ENCODE measurements around the gene PIGU. TPM values are rescaled to one million over a fixed set of nuclear protein-coding genes. Genes with fewer than 3 reads are reported as not detected.
"Not testable (repeated sequence)": the region's sequence is repeated elsewhere in the genome, so short reads cannot be mapped to it uniquely, and the experiment has no call there.

The PIGU gene
- total RNA-seq, 1 donor from 2014 or later, result 5.5 TPM

- Histone ChIP-seq H3K36me3 (ENCODE audit: control insufficient read depth, insufficient read depth, low read length) (peaks cover 6% of the 10 kb centered on the region), H3K27me3 (ENCODE audit: control insufficient read depth, insufficient read depth, low read length) (no peaks in the 10 kb centered on the region), H3K4me3 (ENCODE audit: low read depth, low read length) (no peak overlapping the region)
- no peak for TF ChIP-seq CTCF (IDR thresholded peaks at IDR 0.05; ENCODE audit: insufficient read depth, low read length, severe bottlenecking)
- FAIRE-seq (no peak), DNase-seq (ENCODE audit: low read depth) (no peak)
Measured at GRCh38 chr20:34716921-34717229, 40.0 kb upstream of the PIGU start.

GRCh38 chr20:34715384-34715783 lies 38.5 kb upstream of the PIGU start:
- DNase-seq (ENCODE audit: low read depth) (no peak), FAIRE-seq (no peak)
- H3K4me3 ChIP-seq (ENCODE audit: low read depth, low read length), result no peak overlapping the region
- H3K27me3 ChIP-seq (ENCODE audit: control insufficient read depth, insufficient read depth, low read length), result no peaks in the 10 kb centered on the region
- no peak for TF ChIP-seq CTCF (IDR thresholded peaks at IDR 0.05; ENCODE audit: insufficient read depth, low read length, severe bottlenecking)
- H3K36me3 ChIP-seq (ENCODE audit: control insufficient read depth, insufficient read depth, low read length), result peaks cover 4% of the 10 kb centered on the region

GRCh38 chr20:34713944-34714515 lies 37.1 kb upstream of the PIGU start:
- H3K27me3 ChIP-seq (ENCODE audit: control insufficient read depth, insufficient read depth, low read length); H3K36me3 ChIP-seq (ENCODE audit: control insufficient read depth, insufficient read depth, low read length); FAIRE-seq; DNase-seq (ENCODE audit: low read depth); H3K4me3 ChIP-seq (ENCODE audit: low read depth, low read length): not testable (repeated sequence)

- peak; percentile 99 for DNase-seq (ENCODE audit: low read depth)
- FAIRE-seq, result no peak
- no peak for TF ChIP-seq CTCF (IDR thresholded peaks at IDR 0.05; ENCODE audit: insufficient read depth, low read length, severe bottlenecking)
- no peak overlapping the region for H3K4me3 ChIP-seq (ENCODE audit: low read depth, low read length)
- peaks cover 4% of the 10 kb centered on the region for H3K36me3 ChIP-seq (ENCODE audit: control insufficient read depth, insufficient read depth, low read length)
- no peaks in the 10 kb centered on the region for H3K27me3 ChIP-seq (ENCODE audit: control insufficient read depth, insufficient read depth, low read length)
Measured at GRCh38 chr20:34713194-34713943, 36.5 kb upstream of the PIGU start.

- DNase-seq (ENCODE audit: low read depth) (no peak), FAIRE-seq (no peak)
- peaks cover 4% of the 10 kb centered on the region for H3K36me3 ChIP-seq (ENCODE audit: control insufficient read depth, insufficient read depth, low read length)
- no peak overlapping the region for H3K4me3 ChIP-seq (ENCODE audit: low read depth, low read length)
- TF ChIP-seq CTCF (IDR thresholded peaks at IDR 0.05; ENCODE audit: insufficient read depth, low read length, severe bottlenecking), result no peak
- H3K27me3 ChIP-seq (ENCODE audit: control insufficient read depth, insufficient read depth, low read length), result no peaks in the 10 kb centered on the region
Measured at GRCh38 chr20:34712525-34713192, 35.8 kb upstream of the PIGU start.

- Histone ChIP-seq H3K36me3 (ENCODE audit: control insufficient read depth, insufficient read depth, low read length) (peaks cover 4% of the 10 kb centered on the region), H3K27me3 (ENCODE audit: control insufficient read depth, insufficient read depth, low read length) (no peaks in the 10 kb centered on the region), H3K4me3 (ENCODE audit: low read depth, low read length) (no peak overlapping the region)
- TF ChIP-seq CTCF (IDR thresholded peaks at IDR 0.05; ENCODE audit: insufficient read depth, low read length, severe bottlenecking), result no peak
- no peak for DNase-seq (ENCODE audit: low read depth)
- FAIRE-seq, result no peak
Measured at GRCh38 chr20:34711813-34712430, 35.0 kb upstream of the PIGU start.
